ENCODE data around the gene ASCC1.

GRCh38 chr10:72058347-72058898, 157.7 kb downstream of the ASCC1 start:
- TF ChIP-seq CTCF (IDR thresholded peaks at IDR 0.05; ENCODE audit: low read depth, low read length, poor library complexity, severe bottlenecking) (no peak), EZH2phosphoT487 (IDR thresholded peaks at IDR 0.05; ENCODE audit: borderline replicate concordance, low read length) (no peak)
